ENCODE results near the gene ABCE1.

Gene ABCE1

GRCh38 chr4:145097821-145098674, at the start of gene ABCE1, which contains the start of gene ANAPC10:
Gene ABCE1, plus strand, starts transcription at chr4:145098311. Its CDS starts 6,102 bp downstream, at chr4:145104413.
Gene ANAPC10, minus strand, starts transcription at chr4:145098196. Its CDS starts 2,097 bp downstream, at chr4:145096099.
- DNase-seq, result peak; percentile 98

DNA sequence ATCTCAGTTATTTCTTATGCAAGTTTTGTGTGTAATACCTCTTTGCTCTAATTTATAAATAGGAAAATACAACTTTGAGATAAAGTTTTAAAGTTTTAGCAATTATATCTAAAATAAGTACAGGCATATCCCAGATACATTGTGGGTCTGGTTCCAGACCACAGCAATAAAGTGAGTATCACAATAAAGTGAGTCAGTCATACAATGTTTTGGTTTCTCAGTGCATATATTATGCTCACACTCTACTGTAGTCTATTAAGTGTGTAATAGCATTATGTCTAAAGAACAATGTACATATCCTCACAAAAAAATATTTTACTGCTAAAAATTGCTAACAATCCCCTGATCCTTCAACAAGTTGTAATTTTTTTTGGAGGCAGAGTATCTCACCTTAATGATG, 49.3 kb upstream of the ABCE1 start:
- no peak for DNase-seq

- no peak for DNase-seq
Measured at GRCh38 chr4:145049241-145049640, 48.9 kb upstream of the ABCE1 start.

DNA sequence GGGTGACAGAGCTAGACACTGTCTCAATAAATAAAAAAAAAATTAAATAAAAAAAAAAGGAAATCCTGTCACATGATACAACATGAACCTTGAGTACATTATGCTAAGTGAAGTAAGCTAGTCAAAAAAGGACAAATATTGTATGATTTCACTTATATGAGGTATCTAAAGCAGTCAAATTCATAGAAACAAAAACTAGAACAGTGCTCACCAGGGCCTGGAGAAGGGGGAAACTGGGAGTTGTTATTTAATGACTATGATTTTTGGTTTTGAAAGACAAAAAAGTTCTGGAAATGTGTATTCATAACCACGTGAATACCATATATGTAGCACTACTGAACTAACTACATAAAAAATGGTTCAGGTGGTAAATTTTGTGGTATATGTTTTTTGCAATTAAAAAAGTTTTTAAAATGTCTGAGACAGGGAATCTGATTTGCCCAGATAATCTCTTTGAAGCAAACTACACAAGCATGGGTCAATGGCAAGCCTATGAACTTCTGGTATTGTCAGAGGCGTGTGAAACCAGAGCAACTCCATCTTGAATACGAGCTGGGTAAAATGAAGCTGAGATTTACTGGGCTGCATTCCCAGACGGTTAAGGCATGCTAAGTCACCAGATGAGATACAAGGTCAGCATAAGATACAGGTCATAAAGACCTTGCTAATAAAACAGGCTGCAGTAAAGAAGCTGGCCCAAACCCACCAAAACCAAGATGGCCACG, 42.4 kb upstream of the ABCE1 start:
- peak; percentile 7 for DNase-seq

- DNase-seq, result no peak
Measured at GRCh38 chr4:145056325-145057130, 41.6 kb upstream of the ABCE1 start.

DNA sequence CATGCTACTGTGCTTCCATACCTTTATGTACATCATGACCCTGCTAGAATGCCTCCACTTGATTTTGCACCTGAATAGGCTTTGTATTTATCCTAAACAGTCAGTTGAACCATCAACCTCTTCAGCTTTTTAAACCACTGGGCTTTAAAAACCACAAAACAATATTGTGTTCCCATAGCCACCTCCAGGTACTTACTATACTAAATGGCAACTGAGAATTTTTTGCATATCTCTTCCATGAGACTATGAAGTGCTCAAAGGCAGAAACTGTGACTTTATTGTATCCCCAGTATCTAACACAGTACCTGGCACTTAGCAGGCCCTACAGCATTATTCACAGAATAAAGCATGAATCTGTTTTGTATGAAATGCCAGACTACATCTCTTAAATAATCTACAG, 39.9 kb upstream of the ABCE1 start:
- DNase-seq, result no peak

DNA sequence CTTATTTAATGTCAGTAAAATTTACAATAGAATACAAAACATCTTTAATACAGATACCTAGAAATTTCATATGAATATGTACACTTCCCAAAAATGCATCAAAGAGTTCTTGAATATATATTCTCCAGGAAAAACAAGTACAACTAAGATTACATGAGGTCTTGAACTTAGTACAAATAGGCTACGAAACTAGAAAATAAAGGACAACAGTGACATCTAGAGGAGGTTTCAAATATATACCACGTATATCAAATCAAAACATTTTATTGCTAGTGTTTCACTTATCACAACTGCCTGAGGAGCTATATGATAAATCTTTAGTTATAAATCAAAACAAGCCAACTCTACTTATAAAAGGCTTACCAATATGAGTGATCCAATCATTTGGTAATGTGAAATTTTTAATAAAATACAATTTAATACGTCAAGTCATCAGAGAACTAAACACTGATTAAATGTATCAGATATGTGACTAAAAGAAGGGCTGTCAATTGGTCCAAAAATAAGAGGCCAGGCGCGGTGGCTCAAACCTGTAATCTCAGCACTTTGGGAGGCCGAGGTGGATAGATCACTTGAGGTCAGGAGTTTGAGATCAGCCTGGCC, 36.7 kb upstream of the ABCE1 start:
- DNase-seq, result no peak

DNA sequence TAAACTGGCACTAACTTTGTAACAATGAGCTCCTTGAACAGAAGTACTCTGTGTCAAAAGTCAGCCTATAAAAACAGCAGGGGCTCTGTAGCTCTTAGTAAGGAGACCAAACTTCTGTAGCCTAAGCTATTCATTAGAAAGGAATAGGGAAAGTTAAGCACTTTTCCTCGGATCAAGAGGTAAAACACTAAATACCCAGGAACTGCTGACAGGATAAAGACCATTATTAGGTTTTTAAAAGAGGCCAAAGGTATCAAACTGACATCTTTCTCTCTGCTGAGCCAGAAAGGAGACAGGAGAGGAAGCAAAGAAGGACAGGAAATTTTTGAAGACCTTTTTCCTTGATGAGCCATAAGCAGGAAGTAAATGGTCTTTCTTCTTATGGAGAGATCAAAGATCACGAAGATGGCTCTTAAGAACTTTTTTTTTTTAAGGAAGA, 32.0 kb upstream of the ABCE1 start:
- no peak for DNase-seq

- DNase-seq, result no peak
Measured at GRCh38 chr4:145069361-145069760, 28.8 kb upstream of the ABCE1 start.

- no peak for DNase-seq
Measured at GRCh38 chr4:145071560-145071959, 26.6 kb upstream of the ABCE1 start.

DNA sequence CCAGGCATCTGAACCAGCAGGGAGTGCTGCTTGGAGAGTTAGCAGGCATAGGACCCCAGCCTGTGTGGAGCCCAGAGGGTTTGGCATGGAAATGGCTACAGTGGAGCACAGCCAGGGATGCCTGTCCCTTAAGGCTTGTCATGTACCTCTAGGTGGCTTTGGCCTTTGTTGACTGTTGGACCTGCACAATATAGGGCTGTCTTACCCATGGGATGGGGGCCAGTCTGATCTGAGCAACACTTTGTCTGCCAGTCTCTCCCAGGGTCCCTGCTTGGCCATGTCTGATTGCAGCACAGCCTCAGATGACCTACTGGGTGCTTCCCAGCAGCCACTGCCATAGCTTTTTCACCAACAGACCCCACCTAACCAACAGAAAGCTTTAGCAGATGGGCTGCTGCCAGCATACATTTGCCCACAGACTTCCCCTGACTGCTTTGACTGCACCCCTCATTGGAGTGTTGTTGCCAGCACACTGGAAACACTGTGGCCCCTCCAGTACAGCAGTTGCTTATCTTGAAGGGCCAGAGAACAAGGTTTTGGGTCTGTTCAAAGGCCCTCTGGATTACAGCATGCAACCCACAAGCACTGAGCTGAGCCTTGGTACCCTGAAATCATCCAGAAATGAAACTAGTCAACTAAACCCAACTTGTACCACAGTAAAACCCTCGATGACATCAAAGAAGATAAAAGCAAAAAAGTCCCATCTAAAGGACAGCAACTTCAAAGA, 22.2 kb upstream of the ABCE1 start:
- no peak for DNase-seq

DNA sequence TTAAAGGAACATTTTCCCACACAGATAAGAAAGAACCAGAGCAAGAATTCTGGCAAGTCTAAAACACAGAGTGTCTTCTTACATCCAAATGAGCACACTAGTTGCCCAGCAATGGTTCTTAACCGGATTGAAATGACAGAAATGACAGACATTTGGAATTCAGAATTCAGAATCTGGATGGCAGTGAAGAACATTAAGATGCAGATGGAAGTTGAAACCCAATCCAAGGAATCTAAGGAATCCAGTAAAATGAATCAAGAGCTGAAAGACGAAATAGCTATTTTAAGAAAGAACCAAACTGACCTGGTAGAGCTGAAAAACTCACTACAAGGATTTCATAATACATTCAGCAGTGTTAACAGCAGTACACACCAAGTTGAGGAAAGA, 21.6 kb upstream of the ABCE1 start:
- no peak for DNase-seq

DNA sequence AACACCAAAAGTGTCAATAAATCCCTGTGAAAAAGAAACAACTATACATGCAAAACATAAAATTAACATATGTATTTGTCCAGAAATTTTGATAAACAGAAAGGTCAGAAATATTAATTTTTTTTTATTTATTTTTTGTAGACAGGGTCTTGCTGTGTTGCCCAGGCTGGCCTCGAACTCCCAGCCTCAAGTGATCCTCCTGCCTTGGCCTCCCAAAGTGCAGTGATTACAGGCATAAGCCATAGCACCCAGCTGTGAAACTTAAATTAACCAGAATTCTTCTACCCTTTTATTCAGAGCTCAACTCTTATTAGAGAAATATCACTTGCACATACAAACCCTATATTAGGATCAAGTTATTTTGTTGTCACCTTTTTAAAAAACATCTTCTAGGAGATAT, 16.4 kb upstream of the ABCE1 start:
- no peak for DNase-seq

DNA sequence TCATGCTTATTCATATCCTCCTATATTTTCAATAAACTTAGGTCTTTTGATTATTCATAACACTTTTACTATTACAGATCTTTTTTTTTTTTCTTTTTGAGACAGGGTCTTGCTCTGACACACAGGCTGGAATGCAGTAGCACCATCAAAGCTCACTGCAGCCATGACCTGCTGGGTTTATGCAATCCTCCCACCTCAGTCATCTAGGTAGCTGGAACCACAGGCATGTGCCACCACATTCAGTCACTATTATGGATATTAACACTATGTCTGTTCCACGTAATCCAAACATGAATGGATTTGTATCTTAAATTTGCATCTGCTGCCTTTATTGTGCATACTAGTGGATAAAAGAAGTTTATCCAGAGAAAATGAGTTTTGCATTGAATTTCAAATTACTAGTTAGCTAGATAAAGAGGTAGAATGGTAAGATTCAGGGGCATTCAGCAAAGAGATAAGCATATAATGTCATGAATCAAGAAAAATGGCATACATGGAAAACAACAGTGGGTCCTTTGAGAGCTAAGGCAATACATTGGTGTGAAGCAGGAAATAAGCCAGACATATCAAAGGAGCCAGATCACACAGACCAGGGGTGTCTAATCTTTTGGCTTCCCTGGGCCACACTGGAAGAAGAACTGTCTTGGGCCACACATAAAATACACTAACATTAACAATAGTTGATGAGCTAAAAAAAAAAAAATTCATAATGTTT, 14.1 kb upstream of the ABCE1 start:
- peak; percentile 15 for DNase-seq

DNA sequence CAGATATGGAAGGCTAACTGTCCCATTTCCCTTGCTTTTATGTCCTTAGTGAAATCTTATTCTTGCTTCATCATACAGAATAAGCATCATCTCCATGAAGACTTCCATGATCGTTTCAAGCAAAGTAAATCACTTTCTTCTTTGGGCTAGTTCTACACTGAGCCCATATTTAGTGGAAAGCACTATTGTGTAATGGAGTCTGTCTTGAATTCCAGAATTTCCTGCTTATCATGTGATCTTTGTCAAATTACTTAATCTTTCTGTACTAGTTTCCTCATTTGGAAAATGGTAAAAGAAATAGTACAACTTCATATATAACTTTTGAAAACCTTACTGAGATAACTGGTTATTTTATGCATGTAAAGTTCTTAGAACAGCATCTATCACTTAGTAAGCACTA, 7.7 kb upstream of the ABCE1 start:
- no peak for DNase-seq

DNA sequence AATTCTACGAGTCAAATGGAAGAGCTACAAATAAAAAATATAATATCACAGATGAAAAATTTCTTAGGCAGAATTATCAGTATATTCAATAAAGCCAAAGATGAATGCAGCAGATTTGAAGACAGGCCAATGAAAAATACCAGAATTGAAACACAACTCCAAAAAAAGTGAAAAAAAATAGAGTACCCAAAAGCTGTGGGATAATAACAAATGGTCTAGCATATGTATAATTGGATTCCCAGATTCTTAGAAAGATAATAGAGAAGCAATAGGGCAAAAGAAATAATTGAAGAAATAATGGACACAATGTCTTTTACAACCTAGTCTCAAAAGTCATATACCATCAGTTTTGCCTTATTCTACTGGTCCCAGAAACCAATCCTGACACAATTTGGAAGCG, 4.5 kb upstream of the ABCE1 start:
- DNase-seq, result no peak

- DNase-seq, result no peak
Measured at GRCh38 chr4:145097331-145097820, 735 bp upstream of the ABCE1 start.

DNA sequence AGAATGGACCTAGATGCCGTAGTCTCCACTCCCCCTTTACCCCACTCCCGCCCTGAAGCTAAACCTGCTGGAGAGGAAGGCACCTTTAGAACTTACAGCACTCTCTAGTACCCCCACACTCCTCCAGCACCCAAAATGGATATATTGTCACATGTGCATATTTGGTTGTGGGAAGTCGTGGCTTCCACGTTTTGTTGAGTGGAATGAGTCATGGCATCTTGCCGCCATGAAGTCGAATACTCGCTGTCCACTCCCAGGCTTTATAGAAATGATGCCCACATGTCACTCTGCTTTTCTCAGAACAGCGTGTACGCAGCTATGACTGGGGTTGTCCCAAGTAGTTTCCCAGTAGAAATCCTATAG, 545 bp downstream of the ABCE1 start:
- no peak for DNase-seq

DNA sequence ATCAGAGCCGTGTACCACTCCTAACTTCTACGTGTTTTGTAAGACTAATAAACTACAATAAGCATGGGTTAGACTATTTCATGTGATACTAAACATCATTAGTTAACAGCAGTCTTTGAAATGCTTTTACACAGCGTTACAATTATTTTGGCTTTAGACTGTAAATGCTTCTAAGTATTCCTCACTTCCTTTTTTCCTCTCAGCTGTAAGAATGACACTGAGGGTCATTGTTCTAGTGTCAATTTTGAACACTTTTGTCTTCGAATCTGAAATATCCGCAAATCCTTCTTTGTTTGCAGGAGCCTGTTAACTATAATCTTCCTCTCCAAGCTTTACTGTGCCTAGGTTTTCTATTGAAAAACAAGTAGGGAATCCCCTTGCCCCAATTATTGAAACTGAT, 1.5 kb downstream of the ABCE1 start:
- DNase-seq, result no peak

- no peak for DNase-seq
Measured at GRCh38 chr4:145101091-145101490, 3.0 kb downstream of the ABCE1 start.

GRCh38 chr4:145102619-145103018, 4.5 kb downstream of the ABCE1 start:
- no peak for DNase-seq

All from activated CD4-positive, alpha-beta T cell treated with anti-CD3 and anti-CD28 coated beads for 48 hours (primary cell).